Adipose tissue (tissue), 3 donors: ENCODE measurements around the gene MYLK. TPM values are rescaled to one million over a fixed set of nuclear protein-coding genes. Genes with fewer than 3 reads are reported as not detected.

Source experiments
- polyA plus RNA-seq, 3 donors: library from polyadenylated mRNA; stranded (reverse); fragments of 200-250 nt; gene quantifications; one replicate each; pipeline ENCODE4 v1.2.3, GENCODE V29; 2013
- donor health status: healthy with polysubstance abuse.
- donor health status: Bipolar disorder and iron deficiency.
- donor health status: healthy.

The MYLK gene
- polyA plus RNA-seq, 3 donors: 8.5 to 33.0 (median 16.0) TPM

Other genes with a start within 250 kb of the MYLK start
- 10 to 100 TPM in 1 of 3 donors, 1 to 10 TPM in 2; 9.4 to 10.6 (median 9.4) TPM for gene CCDC14, start 76.9 kb upstream of the MYLK start, polyA plus RNA-seq
- not detected for gene ROPN1, start 107.8 kb upstream of the MYLK start, polyA plus RNA-seq
- gene KALRN, start 149.0 kb upstream of the MYLK start, polyA plus RNA-seq: 10 to 100 TPM in 1 of 3 donors, 1 to 10 TPM in 2; 7.8 to 14.4 (median 10.0) TPM